LHCN-M2 (cell line): Measurements from ENCODE around the gene GALNT6. TPM values are rescaled to one million over a fixed set of nuclear protein-coding genes. Genes with fewer than 3 reads are reported as not detected.

Experiments
- DNase-seq: peaks from one replicate; pipeline ENCODE4 v3.0.0-alpha.2; 2012; ENCODE audit warnings: low read depth
- total RNA-seq: library from RNA; depleted of rRNA; stranded (reverse); fragments of >200 nt; gene quantifications from 2 replicates; pipeline ENCODE4 v1.2.3, GENCODE V29; 2014

GALNT6 gene
- total RNA-seq, 1 experiment from 2014 or later = not detected

GRCh38 chr12:51381226-51382079 is 9.8 kb downstream of the GALNT6 start:
- DNase-seq = no peak

GRCh38 chr12:51379571-51379970 is 11.6 kb downstream of the GALNT6 start:
- DNase-seq = no peak

GRCh38 chr12:51378749-51379148 is 12.5 kb downstream of the GALNT6 start:
- DNase-seq = no peak

- DNase-seq = no peak
These were observed 13.9 kb downstream of the GALNT6 start for GRCh38 chr12:51377099-51377984.

- DNase-seq = no peak
These were observed 16.4 kb downstream of the GALNT6 start for GRCh38 chr12:51374856-51375255.

DNA sequence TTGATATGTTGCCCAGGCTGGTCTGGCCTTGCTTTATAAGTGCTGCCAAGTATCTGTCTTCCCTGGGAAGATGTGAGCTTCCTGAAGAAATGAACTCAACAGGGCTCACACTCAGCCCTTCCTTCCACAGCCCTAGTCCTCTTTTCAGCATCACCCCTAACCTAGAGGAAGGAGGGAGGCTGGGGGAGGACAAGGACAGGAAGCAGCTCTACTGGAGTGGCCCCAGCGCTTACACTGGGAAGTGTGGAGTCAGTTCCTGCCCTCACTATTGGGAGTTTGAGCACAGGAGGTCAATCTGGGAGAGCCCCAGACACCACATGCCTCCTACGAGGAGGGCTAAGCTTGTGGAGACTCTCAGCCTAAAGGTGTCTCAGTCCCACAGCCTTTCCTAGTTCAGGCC is 16.8 kb downstream of the GALNT6 start:
- no peak for DNase-seq

DNA sequence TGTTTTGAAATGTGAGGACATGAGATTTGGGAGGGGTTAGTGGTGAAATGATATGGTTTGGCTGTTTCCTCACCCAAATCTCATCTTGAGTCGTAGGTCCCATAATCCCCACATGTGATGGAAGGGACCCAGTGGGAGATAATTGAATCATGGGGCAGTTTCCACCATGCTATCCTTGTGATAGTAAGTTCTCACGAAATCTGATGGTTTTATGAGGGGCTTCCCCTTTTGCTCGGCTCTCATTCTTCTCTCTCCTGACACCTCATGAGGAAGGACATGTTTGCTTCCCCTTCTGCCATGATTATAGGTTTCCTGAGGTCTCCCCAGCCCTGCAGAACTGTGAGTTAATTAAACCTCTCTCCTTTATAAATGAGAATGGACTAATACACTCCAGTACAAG is 18.0 kb downstream of the GALNT6 start:
- no peak for DNase-seq

DNA sequence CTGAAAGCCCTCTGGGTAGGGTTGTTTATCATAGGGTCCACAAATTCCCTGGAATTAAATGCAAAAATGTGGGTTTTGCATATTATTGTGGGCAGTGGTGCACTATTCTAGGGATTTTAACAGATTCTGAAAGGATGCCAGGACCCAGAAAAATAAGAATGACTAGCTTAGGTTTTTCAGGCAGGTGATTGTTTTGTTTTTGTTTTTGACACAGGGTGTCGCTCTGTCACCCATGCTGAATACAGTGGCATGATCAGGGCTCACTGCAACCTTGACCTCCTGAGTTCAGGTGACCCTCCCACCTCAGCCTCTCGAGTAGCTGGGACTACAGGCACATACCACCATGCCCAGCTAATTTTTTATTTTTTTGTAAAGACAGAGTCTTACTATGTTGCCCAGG is 19.2 kb downstream of the GALNT6 start:
- DNase-seq = no peak

DNA sequence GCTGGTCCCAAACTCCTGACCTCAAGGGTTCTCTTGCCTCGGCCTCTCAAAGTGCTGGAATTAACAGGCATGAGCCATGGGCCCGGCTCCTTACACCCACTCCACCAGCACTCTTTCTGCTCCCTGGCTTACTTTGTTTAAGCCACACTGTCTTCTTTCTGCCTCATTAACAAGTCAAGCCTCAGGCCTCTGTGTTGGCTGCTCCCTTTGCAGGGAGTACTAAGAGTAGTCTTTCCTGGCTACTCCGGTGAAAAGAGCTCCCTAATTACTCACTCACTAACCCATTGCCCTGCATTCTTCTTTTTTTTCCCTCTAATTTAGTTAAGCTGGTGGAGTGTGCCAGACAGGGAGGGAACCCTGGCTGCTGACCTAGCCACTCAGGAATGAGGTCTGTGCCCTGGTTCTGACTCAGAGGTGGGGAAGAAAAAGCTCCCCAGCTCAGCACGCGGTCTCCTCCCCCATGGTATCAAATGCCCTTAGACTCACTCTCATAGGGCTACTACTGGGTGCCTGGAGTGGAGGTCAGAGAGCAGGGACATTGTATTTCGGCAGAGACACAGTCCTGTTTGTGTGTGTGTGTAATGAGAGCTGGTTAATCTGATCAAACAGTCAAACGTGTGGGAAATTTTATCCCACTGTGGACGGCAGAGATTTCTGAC is 19.8 kb downstream of the GALNT6 start:
- peak; percentile 99 for DNase-seq

GRCh38 chr12:51370667-51371066 is 20.5 kb downstream of the GALNT6 start:
- DNase-seq = no peak

GRCh38 chr12:51369581-51369980 is 21.6 kb downstream of the GALNT6 start:
- no peak for DNase-seq

- DNase-seq = peak; percentile 36
These were observed 22.3 kb downstream of the GALNT6 start for GRCh38 chr12:51368640-51369517.

- DNase-seq = no peak
These were observed 25.9 kb downstream of the GALNT6 start for GRCh38 chr12:51365276-51365675.

DNA sequence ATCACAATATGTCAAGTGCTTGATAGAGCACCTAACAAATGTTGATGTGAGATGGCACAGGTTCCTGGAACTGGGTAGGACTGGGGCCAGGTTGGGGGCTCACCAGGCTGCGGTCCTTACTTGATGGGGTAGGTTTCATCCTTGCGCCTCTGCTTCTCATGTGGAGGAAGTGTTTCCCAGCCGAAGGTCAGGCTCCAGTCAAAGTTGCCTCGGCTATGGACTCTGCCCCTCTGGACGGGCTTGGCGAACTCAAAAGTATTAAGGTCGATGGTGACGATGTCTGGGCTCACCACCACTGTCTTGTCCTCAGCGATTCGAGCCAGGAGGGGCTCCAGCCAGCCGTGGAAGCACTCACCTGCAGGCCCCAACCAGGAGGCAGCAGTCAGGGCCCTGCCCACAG is 27.2 kb downstream of the GALNT6 start:
- no peak for DNase-seq

DNA sequence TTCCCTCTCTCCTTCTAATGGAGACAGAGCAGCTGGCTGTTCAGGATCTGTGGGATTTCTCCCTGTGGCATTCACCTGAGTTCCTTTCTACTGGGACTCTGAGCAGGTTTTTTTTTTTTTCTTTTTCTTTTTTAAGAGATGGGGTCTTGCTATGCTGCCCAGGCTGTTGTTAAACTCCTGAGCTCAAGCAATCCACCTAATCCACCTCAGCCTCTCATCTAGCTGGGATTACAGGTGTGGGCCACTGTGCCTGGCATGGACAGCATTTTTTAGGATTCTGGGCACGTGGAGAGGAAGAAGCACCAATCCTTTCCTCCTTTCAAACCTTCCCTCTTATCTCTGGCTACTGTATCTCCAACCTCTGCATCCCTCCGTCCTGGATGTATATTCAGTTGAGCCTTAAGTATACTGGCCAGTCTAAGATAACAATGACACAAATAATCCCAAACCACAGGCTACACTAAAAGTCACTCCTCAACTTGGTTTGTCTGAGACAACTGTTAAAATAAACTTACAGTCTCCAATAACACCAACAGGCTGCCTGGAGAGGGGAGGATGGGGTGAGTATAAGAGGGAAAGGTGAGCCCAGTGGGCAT is 28.4 kb downstream of the GALNT6 start:
- DNase-seq = peak; percentile 36

DNA sequence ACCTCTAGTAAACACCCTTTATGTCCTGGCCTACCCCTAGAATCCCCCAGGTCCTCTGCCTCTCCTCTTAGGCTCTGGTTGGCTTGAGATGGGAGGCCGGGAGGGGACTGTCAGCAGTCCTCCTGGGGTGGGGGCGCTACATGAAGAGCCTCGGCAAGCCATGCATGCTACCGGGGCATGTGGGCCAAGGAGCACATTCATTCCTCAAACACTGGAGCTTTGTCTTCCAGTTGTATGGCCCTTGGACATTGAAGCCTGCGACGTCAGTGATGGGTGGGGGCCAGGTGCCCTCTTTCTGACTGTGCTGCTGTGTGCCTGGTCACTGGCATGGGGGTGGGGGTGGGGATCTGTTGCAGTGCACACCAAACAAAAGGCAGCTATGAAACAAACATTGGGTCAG is 28.9 kb downstream of the GALNT6 start:
- DNase-seq = no peak

DNA sequence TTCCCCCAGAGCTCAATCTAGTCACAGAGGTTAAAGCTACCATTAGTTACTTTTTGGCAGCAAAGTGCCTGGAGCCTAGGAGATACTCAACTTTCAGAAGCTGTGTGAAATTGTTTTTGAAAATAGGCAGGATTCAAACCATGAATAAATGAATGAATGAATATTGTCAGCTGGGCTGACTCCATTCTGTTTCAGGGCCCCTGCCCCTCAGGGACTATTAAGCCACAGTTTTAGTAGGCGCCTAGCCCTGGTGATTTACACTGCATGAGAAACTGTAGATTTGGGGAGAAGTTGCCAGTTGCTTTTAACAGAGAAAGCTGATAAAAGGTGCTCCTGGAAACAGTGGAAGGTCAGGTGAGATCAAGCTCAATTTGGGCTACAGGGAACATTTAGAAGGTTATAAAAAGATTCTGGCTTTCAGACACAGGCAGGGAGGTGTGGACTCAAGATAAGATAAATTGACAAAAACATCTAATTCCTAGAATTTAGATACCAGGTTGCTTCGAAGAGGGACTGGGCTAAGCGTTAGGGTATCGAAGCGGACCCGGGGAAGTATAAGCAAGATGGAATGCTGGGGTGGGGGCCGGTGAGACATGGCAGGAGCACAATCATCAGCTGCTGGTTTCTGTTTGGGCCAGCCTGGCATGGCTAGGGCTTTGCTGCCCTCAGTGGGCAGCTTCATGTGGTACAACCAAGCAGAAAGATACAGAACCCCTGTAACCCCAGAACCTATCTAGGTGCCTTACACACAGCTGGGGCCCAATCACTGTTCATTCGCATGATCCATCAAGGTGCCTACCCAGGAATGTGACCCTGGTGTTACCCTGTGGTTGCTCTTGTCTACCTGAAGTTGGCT is 29.8 kb downstream of the GALNT6 start:
- DNase-seq = no peak

GRCh38 chr12:51360315-51360714 is 30.9 kb downstream of the GALNT6 start:
- DNase-seq = no peak

- no peak for DNase-seq
These were observed 31.4 kb downstream of the GALNT6 start for GRCh38 chr12:51359851-51360250.

GRCh38 chr12:51358496-51358895 is 32.7 kb downstream of the GALNT6 start:
- no peak for DNase-seq
